DMS79 (cell line): Measurements from ENCODE around the gene TSPAN32.

Source experiments
- DNase-seq: peaks from one replicate; lab custom pipeline; 2025; lab: John Stamatoyannopoulos, UW

Gene TSPAN32

GRCh38 chr11:2289350-2289749 lies 12.5 kb upstream of the TSPAN32 start:
- no peak for DNase-seq

DNA sequence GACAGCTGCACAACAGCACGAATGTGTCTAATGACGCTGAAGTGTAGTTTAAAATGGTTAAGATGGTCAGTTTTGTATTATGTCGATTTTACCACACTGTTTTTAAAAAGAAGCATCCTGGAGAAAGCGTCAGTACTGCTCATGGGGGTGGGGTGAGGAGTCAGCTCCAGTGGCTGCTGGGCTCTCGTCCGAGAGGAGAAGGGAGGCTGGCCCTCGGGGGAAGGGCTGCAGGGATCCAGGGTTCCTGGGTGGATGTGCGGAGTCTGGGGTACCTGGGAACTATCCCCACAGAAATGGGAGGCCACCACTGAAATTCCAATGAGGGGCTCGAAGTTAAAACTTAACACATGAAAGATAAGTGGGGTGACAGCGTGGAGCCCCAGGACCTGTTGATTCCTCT lies 12.0 kb upstream of the TSPAN32 start:
- DNase-seq, result no peak

DNA sequence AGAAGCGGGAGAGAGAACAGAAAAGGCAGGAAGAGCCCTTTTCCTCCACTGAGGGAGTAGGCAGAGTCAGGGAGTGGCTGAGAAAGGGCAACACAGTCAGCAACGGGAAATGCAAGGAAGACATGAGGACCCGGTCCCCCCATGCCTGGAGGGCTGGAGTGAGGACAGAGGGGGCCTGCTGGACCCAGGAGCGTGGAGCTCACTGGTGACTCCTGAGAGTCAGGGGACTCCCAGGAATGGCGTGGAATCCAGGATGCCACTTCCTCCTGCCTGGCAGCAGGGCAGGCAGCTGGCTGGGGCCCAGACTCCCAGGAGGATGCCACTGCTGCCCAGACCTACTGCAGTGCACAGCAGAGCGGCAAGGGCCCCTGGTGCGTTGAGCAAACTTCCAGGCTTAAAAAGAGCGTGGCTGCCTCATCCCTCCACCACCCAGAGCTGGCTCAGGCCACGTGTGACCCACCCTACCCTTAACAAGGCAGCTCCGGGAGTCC lies 11.4 kb upstream of the TSPAN32 start:
- DNase-seq, result no peak

- DNase-seq, result no peak
These were observed 8.3 kb upstream of the TSPAN32 start for GRCh38 chr11:2293531-2293971.

DNA sequence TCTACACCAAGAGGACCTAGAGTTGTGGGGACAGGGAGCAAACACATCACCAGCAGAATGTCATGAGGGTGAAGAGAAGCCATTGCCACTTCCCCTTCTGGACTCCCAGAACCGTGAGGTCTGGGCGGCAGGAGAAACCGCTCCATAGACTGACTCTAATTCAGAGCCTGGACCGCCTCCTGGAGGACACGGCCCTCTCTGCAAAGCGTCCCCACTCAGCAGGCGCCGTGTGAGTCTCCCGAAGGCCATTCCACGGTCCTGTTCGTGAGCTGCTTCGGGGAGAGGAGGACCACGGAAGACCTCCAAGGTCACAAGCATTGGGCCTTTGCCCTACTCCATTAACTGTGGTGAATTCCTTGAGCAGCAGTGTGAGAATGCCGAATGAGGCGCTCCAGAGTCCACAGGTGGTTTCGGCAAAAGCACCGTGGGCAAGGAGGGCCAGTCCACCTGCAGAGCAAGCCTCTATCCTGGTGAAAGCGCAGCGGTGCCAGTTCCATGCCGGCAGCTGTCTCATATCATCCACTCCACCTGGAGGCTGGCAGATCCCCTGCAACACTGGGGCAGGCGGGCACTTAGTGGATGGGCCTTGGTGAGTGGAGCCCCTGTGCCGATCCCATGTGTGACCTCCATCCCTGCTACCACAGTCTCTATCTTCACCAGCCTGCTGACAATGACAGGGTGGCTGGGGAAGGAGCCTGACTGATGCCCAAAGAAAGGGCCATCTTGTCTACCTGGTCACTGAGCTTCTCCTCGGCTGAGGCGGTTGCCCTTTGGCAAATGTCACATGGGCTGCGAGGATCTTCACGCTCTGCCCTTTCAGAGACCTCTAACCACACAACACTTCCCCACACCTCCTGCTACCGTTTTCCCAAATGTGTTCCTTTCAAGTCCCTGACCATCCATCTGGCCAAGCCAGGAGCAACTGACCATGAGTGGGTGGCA lies 7.6 kb upstream of the TSPAN32 start:
- no peak for DNase-seq

- DNase-seq, result no peak
These were observed 6.9 kb upstream of the TSPAN32 start for GRCh38 chr11:2294926-2295290.

GRCh38 chr11:2295971-2296912 lies 5.6 kb upstream of the TSPAN32 start:
- DNase-seq, result no peak

DNA sequence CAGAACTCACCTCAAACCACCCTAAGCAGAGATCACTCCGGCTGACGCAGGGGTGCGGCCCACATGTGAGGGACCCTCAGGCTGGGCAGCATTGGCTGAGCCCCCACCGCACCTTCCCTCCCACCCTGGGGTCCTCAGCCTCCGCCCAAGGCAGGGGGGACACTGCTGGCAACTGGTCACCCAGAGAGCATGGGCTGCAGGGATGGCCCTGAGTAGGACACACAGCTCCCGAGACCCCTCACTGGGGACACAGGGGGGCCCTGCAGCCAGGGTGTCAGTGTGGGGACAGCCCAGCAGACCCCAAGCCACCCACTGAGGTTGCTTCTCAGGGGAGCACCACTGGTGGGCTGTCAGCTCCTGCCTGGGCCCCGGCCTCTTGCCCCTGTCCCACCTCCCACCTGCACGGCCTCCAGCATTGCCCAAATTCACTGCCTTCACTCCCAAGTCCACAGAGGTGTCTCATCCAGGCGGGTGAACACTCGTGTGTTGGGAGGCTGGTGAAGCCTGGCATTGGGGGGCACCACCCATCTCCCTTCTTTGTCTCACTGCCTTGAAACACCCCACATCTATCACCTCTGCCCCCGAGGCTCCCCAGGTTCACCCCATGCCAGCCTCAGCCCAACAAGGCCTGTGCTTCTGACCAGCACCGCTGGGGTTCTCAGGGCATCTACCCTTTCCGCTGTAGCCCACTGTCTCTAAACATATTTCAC lies 4.7 kb upstream of the TSPAN32 start:
- DNase-seq, result no peak

DNA sequence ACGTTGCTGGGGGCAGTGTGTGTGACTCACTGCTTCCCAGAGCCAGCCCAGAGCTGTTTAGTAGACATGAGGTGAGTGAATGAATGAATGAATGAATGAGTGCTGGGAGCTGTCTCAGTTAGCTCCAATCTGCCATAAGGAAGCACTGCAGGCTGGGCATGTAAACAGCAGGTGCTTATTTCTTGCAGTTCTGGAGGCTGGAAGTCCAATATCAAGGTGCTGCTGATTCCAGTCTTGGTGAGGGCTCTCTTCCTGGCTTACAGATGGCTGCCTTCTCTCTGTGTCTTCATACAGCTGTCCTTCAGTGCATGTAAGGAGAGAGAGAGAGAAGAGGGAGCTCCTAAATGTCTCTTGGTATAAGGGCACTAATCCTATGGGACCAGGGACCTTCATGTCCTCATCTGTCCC lies 4.2 kb upstream of the TSPAN32 start:
- DNase-seq, result no peak

- no peak for DNase-seq
These were observed 3.5 kb upstream of the TSPAN32 start for GRCh38 chr11:2298131-2298794.

GRCh38 chr11:2298795-2299761 lies 2.7 kb upstream of the TSPAN32 start:
- DNase-seq, result no peak

- no peak for DNase-seq
These were observed 2.0 kb upstream of the TSPAN32 start for GRCh38 chr11:2299773-2300172.

GRCh38 chr11:2300290-2300935 lies 1.4 kb upstream of the TSPAN32 start:
- DNase-seq, result no peak

GRCh38 chr11:2300936-2301630 lies 730 bp upstream of the TSPAN32 start:
- no peak for DNase-seq

DNA sequence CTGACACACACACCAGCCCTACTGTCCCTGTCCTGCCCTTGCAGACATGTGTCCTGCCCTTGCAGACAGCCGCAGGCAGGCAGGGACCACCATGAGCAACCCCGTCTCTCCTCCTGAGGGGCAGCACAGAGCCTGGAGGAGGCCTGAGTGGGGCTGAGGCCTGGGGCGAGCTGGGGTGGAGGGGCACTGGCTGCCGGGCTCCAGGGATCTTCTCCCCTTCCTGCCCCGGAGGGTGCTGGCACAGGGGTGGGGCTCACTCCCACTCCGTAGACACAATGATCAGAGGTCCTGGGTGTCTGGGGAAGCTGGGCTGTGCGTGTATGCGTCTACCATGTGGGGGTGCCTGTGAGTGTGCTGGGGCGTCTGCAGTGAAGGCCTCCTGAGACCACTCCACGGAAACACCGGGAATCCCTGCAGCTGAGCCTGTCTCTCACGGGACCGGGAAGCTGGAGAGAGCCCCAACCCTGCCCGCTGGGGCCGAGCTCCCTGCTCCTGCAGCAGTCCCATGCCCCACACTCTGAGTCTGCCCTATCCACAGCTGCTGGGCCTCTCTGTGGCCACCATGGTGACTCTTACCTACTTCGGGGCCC lies 588 bp downstream of the TSPAN32 start:
- no peak for DNase-seq

- DNase-seq, result no peak
These were observed 1.2 kb downstream of the TSPAN32 start for GRCh38 chr11:2302896-2303626.

DNA sequence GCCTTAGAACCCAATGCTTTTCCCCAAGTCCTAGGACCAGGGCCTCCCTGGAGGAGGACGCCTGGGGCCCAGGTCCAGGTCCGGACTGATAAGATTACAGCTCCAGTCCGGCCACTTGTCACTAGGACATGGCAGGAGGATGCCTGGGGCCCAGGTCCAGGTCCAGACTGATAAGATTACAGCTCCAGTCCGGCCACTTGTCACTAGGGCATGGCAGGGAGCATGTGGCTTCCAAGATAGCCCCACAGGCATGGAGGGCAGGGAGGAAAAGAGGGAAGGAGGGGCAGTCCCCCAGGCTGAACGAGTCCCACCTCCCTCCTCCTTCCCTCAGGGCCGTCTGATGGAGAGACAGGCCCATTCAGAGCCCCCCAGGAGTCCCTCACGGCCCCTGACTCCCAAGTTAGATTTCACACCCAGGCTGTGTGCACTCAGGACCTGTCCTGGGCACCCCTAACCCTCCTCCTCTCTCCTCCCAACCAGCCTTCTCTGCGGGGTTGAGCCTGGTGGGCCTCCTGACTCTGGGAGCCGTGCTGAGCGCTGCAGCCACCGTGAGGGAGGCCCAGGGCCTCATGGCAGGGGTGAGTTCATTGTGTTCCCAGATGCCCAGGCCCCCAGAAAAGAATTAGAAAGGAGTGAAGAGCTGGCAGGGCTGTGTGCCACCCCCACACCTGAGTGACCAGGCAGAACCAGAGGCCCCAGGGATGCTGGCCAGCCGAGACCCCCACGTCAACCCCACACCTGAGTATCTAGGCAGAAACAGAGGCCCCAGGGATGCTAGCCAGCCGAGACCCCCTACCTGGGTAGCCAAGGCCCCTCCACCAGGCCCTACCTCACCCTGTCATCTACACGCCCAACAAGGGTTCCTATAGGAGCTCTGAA lies 2.1 kb downstream of the TSPAN32 start:
- DNase-seq, result no peak
